BE2C (cell line): ENCODE results near the gene LRRC8A.
"Not testable (repeated sequence)": the region's sequence is repeated elsewhere in the genome, so short reads cannot be mapped to it uniquely, and the experiment has no call there.

ENCODE experiments used
- DNase-seq: peaks from one replicate; pipeline ENCODE4 v3.0.0-alpha.2; 2020
- H3K27me3 ChIP-seq: fragments of 250-450 bp; sonication (Bioruptor Pico); 2 replicates; pipeline ENCODE4 v1.5.1; 2020; ENCODE audit warnings: mild to moderate bottlenecking
- H3K36me3 ChIP-seq: fragments of 250-450 bp; sonication (Bioruptor Pico); 2 replicates; pipeline ENCODE4 v1.5.1; 2020; ENCODE audit warnings: mild to moderate bottlenecking
- H3K4me1 ChIP-seq: fragments of 250-450 bp; sonication (Bioruptor Pico); 2 replicates; pipeline ENCODE4 v1.5.1; 2020
- H3K4me3 ChIP-seq: 2 replicates; pipeline ENCODE4 v1.5.1; 2011; ENCODE audit warnings: low read depth, low read length
- H3K9me3 ChIP-seq: fragments of 250-450 bp; sonication (Bioruptor Pico); 2 replicates; pipeline ENCODE4 v1.5.1; 2020
- TF ChIP-seq, protein P1 (sequence below): IDR thresholded peaks from 2 replicates; pipeline ENCODE4 v1.5.1; 2012; ENCODE audit warnings: mild to moderate bottlenecking, low read depth, low read length

The LRRC8A gene

DNA sequence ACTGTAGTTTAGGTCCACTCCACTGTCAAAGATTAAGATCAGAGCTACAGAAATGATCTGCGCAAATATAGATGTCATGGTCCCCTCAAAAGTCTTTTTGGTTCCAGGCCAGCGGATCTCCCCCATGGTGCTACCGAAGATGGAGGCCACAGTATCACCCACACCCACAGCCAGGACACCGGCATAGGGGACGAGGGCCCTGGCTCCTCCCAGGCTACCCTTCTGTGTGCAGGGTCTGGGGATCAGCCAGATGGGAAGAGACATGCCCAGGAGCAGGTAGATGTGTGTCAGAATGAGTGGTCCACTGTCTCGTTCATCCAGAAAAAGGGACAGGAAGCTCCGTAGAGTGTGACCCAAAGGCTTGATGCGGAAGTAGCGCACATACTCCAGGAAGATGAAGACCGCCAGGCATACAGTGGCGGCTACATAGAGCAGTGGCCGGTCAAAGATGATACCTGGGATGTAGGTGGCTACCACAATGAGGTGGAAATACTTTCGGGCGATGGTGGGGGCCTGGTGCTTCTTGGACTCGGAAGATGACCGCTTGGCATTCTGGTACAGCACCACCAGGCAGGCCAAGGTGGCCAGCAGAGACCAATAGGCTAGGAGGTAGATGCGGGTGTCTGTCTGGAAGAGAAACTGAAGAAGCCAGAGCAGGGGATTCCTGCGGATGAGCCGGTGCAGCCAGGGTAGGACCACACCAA is 64.0 kb downstream of the LRRC8A start:
- no peak overlapping the region; the same call in 1 of the 2 replicates for H3K4me3 ChIP-seq
- peaks cover 18% of the 10 kb centered on the region for H3K36me3 ChIP-seq
- H3K9me3 ChIP-seq = no peaks in the 10 kb centered on the region
- no peak for DNase-seq
- TF ChIP-seq, protein P1, sequence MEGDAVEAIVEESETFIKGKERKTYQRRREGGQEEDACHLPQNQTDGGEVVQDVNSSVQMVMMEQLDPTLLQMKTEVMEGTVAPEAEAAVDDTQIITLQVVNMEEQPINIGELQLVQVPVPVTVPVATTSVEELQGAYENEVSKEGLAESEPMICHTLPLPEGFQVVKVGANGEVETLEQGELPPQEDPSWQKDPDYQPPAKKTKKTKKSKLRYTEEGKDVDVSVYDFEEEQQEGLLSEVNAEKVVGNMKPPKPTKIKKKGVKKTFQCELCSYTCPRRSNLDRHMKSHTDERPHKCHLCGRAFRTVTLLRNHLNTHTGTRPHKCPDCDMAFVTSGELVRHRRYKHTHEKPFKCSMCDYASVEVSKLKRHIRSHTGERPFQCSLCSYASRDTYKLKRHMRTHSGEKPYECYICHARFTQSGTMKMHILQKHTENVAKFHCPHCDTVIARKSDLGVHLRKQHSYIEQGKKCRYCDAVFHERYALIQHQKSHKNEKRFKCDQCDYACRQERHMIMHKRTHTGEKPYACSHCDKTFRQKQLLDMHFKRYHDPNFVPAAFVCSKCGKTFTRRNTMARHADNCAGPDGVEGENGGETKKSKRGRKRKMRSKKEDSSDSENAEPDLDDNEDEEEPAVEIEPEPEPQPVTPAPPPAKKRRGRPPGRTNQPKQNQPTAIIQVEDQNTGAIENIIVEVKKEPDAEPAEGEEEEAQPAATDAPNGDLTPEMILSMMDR = no peak
- H3K4me1 ChIP-seq = peaks cover 3% of the 10 kb centered on the region
- no peaks in the 10 kb centered on the region for H3K27me3 ChIP-seq

DNA sequence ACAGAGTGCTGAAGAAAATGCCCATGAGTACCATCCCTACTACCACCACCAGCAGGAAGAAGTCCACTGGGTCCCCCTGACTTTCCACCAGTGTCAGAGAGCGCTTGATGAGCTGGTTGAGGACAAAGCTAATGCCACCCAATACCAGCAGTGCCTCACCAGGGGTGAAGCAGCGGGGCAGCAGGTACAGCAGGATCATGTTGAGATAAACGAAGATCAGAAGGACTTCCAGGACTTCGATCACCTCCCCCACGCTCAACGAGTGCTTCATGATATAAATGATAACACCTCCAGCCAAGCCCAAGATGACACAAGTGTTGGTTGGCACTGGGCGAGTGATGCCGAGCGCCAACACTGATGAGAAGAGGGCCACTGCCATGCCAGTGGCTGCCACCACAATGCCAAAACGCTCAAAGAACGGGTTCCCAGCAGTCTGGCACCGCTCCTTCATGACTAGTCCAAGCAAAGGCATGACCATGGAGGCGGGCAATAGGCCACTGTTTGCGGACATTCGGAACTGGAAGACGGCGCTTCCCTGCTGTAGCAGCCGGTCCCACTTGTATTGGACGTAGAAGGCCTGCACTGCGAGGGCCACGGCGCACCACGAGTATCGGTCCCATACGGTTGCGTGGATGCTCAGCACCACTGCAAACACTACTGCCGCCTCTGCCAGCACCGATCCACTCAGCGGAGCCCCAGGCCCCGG is 64.8 kb downstream of the LRRC8A start:
- no peaks in the 10 kb centered on the region for H3K27me3 ChIP-seq
- peak overlapping the region; percentile 92 for H3K4me3 ChIP-seq
- H3K4me1 ChIP-seq = no peaks in the 10 kb centered on the region
- H3K9me3 ChIP-seq = no peaks in the 10 kb centered on the region
- no peak for DNase-seq
- TF ChIP-seq, protein P1 = no peak
- peaks cover 18% of the 10 kb centered on the region for H3K36me3 ChIP-seq

DNA sequence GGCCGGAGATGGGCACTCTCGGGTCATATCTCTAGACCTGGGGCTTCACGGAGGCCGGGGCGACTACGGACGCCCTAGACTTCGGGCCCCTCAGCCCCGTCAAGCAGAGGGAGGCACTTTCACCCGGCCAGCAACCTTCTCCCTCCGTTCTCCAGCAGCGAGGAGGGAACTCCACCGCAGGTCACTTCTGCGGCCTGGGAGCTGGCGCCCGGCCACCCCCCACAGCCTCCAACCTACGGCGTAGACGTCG is 65.3 kb downstream of the LRRC8A start:
- H3K36me3 ChIP-seq = peaks cover 18% of the 10 kb centered on the region
- peak overlapping the region; percentile 92 for H3K4me3 ChIP-seq
- H3K27me3 ChIP-seq = no peaks in the 10 kb centered on the region
- H3K9me3 ChIP-seq = no peaks in the 10 kb centered on the region
- H3K4me1 ChIP-seq = no peaks in the 10 kb centered on the region
- TF ChIP-seq, protein P1 = no peak
- DNase-seq = no peak

DNA sequence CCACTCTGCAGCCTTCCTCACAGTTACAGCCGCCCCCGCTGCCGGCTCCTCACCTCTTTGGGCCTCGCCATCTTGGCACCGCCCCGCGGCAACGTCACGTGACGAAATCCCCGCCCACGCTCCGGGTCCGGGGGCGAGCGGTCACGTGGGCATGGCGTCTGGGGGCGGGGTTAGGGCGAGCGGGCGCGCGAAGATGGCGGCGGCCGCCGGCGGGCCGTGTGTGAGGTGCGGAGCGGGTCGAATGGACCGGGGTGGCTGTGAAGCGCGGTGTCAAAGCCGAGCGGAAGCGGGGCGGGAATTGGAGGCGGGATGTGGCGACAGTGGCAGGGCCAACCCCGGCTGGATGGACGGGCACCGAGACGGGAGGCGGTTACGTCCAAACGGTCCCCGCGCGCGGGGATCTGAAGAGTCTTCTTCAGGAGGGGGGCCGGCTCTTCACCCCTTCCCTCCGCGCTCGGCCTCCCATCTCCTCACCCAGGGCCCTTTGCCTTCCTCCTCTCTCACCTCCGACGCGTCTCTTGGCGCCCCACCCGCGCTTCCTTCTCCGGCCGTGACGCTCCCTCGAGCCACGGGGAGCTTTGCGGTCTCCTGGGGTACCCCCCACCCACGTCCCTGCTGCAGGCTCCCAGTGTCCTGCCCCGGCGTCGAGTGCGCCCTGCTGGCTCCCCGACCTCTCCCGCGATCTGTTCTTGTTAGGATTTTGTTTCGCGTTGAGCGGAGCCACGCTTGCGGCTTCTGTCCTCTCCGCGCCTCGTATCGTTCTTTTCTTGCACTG is 65.8 kb downstream of the LRRC8A start, which contains the start of the genes DOLK and NUP188:
TSS of gene DOLK (minus strand) at position 77 of the 775 bp plus-strand sequence. CDS start 300 bp downstream, outside the sequence.
TSS of gene NUP188 (plus strand) at position 173 of the 775 bp plus-strand sequence. CDS start at position 194, 21 bp downstream.
- Histone ChIP-seq H3K27me3 (no peaks in the 10 kb centered on the region), H3K9me3 (no peaks in the 10 kb centered on the region), H3K36me3 (peaks cover 22% of the 10 kb centered on the region), H3K4me1 (no peaks in the 10 kb centered on the region), H3K4me3 (peak within 1 kb of the TSS; percentile 92)
- DNase-seq = peak; percentile 99
- TF ChIP-seq, protein P1 = no peak

DNA sequence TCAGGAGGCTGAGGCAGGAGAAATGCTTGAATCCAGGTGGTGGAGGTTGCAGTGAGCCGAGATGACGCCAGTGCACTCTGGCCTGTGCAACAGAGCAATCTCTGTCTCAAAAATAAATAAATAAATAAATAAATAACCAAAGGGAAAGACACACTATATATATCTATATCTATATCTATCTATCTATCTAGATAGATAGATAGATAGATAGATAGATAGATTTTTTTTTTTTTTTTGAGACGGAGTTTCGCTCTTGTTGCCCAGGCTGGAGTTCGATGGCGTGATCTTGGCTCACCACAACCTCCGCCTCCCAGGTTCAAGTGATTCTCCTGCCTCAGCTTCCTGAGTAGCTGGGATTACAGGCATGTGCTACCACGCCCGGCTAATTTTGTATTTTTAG is 79.5 kb downstream of the LRRC8A start:
- H3K4me1 ChIP-seq, DNase-seq, H3K27me3 ChIP-seq, H3K4me3 ChIP-seq, H3K9me3 ChIP-seq: not testable (repeated sequence)
- peaks cover 59% of the 10 kb centered on the region for H3K36me3 ChIP-seq
